Loucy (cell line): Measurements from ENCODE around the gene JAM3.

ENCODE experiments used
- EZH2phosphoT487 ChIP-seq: fragments of 200-600 bp; IDR thresholded peaks from 2 replicates; pipeline ENCODE4 v1.6.1; 2018; ENCODE audit warnings: antibody characterized with exemption, mild to moderate bottlenecking, moderate library complexity, borderline replicate concordance
- TF ChIP-seq, protein P1 (sequence below): fragments of 200-600 bp; sonication (generic); conservative IDR thresholded peaks from 2 replicates; pipeline ENCODE4 v1.5.1; 2014; ENCODE audit warnings: mild to moderate bottlenecking, antibody characterized with exemption, low read length

DNA sequence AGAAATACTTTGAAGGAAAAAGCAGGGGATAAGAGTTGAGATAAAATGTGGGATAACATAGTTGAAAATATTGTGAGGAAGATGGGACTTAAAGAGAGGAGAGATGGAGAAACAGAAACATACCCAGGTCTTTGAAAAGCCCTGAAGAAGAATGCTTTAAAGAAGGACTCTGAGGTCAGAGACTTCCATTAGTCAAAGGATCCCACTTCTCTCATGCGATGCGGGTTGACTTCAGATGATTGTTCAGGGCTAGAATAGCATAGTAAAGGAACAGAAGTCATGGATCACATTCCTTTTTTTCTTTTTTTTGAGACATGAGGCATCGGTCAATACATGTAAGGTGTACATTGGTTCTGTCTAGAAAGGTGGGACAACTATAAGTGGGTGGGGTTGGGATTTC, 3.5 kb upstream of the JAM3 start:
- TF ChIP-seq, protein P1, sequence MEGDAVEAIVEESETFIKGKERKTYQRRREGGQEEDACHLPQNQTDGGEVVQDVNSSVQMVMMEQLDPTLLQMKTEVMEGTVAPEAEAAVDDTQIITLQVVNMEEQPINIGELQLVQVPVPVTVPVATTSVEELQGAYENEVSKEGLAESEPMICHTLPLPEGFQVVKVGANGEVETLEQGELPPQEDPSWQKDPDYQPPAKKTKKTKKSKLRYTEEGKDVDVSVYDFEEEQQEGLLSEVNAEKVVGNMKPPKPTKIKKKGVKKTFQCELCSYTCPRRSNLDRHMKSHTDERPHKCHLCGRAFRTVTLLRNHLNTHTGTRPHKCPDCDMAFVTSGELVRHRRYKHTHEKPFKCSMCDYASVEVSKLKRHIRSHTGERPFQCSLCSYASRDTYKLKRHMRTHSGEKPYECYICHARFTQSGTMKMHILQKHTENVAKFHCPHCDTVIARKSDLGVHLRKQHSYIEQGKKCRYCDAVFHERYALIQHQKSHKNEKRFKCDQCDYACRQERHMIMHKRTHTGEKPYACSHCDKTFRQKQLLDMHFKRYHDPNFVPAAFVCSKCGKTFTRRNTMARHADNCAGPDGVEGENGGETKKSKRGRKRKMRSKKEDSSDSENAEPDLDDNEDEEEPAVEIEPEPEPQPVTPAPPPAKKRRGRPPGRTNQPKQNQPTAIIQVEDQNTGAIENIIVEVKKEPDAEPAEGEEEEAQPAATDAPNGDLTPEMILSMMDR = no peak
- no peak for TF ChIP-seq EZH2phosphoT487
